Hindlimb muscle (tissue), 1 donor: ENCODE data around the gene HBZ. TPM values are rescaled to one million over a fixed set of nuclear protein-coding genes. Genes with fewer than 3 reads are reported as not detected.
"Not testable (repeated sequence)": the region's sequence is repeated elsewhere in the genome, so short reads cannot be mapped to it uniquely, and the experiment has no call there.

Experiments used
- DNase-seq: peaks from one replicate; pipeline ENCODE4 v3.0.0-alpha.2; 2013
- polyA plus RNA-seq: library from polyadenylated mRNA; unstranded; fragments of 120-200 nt; gene quantifications from one replicate; pipeline ENCODE4 v1.2.1, GENCODE V29; 2013; ENCODE audit not compliant: insufficient read length

The HBZ gene
- polyA plus RNA-seq, 1 donor: 1.9 TPM

GRCh38 chr16:165539-166374 lies 13.3 kb downstream of the HBZ start, which contains the start of gene HBM:
Gene HBM (plus strand): TSS chr16:165978. CDS start chr16:165998, 20 bp downstream.
- DNase-seq: no peak

- DNase-seq: no peak
Measured at GRCh38 chr16:166375-167121, 14.1 kb downstream of the HBZ start.

- no peak for DNase-seq
Measured at GRCh38 chr16:167122-167690, 14.8 kb downstream of the HBZ start.

GRCh38 chr16:168424-168823 lies 16.0 kb downstream of the HBZ start:
- DNase-seq: no peak

DNA sequence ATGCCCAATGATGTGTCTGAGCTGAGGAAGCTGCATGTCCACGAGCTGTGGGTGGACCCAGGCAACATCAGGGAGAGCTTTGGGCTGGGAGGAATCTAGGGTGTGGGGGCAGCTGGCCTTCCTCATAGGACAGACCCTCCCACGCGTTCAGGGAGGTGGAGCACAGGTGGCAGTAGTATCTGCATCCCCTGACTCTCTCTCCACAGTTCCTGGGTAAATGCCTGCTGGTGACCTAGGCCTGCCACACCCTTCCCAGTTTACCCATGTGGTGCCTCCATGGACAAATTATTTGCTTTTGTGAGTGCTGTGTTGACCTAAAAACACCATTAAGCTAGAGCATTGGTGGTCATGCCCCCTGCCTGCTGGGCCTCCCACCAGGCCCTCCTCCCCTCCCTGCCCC lies 16.6 kb downstream of the HBZ start:
- no peak for DNase-seq

- DNase-seq: not testable (repeated sequence)
Measured at GRCh38 chr16:170088-170507, 17.7 kb downstream of the HBZ start.

DNA sequence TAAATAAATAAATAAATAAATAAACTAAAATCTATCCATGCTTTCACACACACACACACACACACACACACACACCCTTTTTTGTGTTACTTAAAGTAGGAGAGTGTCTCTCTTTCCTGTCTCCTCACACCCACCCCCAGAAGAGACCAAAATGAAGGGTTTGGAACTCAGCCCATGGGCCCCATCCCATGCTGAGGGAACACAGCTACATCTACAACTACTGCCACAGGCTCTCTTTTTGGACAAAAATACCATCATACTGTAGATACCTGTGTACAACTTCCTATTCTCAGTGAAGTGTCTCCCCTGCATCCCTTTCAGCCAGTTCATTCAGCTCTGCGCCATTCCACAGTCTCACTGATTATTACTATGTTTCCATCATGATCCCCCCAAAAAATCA lies 18.3 kb downstream of the HBZ start:
- DNase-seq: no peak

- not testable (repeated sequence) for DNase-seq
Measured at GRCh38 chr16:172374-172941, 20.0 kb downstream of the HBZ start, which contains the start of gene HBA2. Gene HBA2 (plus strand): TSS chr16:172876. CDS start chr16:172913, 37 bp downstream.

DNA sequence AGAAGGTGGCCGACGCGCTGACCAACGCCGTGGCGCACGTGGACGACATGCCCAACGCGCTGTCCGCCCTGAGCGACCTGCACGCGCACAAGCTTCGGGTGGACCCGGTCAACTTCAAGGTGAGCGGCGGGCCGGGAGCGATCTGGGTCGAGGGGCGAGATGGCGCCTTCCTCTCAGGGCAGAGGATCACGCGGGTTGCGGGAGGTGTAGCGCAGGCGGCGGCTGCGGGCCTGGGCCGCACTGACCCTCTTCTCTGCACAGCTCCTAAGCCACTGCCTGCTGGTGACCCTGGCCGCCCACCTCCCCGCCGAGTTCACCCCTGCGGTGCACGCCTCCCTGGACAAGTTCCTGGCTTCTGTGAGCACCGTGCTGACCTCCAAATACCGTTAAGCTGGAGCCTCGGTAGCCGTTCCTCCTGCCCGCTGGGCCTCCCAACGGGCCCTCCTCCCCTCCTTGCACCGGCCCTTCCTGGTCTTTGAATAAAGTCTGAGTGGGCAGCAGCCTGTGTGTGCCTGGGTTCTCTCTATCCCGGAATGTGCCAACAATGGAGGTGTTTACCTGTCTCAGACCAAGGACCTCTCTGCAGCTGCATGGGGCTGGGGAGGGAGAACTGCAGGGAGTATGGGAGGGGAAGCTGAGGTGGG lies 20.9 kb downstream of the HBZ start:
- not testable (repeated sequence) for DNase-seq

DNA sequence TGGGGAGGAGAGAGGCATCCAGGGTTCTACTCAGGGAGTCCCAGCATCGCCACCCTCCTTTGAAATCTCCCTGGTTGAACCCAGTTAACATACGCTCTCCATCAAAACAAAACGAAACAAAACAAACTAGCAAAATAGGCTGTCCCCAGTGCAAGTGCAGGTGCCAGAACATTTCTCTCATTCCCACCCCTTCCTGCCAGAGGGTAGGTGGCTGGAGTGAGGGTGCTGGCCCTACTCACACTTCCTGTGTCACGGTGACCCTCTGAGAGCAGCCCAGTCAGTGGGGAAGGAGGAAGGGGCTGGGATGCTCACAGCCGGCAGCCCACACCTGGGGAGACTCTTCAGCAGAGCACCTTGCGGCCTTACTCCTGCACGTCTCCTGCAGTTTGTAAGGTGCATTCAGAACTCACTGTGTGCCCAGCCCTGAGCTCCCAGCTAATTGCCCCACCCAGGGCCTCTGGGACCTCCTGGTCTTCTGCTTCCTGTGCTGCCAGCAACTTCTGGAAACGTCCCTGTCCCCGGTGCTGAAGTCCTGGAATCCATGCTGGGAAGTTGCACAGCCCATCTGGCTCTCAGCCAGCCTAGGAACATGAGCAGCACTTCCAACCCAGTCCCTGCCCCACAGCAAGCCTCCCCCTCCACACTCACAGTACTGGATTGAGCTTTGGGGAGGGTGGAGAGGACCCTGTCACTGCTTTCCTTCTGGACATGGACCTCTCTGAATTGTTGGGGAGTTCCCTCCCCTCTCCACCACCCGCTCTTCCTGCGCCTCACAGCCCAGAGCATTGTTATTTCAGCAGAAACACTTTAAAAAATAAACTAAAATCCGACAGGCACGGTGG lies 21.7 kb downstream of the HBZ start:
- not testable (repeated sequence) for DNase-seq

GRCh38 chr16:175011-175949 lies 22.8 kb downstream of the HBZ start:
- DNase-seq: no peak

DNA sequence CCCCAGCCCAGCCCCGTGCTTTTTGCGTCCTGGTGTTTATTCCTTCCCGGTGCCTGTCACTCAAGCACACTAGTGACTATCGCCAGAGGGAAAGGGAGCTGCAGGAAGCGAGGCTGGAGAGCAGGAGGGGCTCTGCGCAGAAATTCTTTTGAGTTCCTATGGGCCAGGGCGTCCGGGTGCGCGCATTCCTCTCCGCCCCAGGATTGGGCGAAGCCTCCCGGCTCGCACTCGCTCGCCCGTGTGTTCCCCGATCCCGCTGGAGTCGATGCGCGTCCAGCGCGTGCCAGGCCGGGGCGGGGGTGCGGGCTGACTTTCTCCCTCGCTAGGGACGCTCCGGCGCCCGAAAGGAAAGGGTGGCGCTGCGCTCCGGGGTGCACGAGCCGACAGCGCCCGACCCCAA lies 23.6 kb downstream of the HBZ start:
- DNase-seq: not testable (repeated sequence)

- DNase-seq: not testable (repeated sequence)
Measured at GRCh38 chr16:176477-177382, 24.3 kb downstream of the HBZ start, which contains the start of gene HBA1. Gene HBA1 (plus strand): TSS chr16:176680. CDS start chr16:176717, 37 bp downstream.

- no peak for DNase-seq
Measured at GRCh38 chr16:177394-177822, 25.0 kb downstream of the HBZ start.

GRCh38 chr16:177981-178667 lies 25.7 kb downstream of the HBZ start:
- no peak for DNase-seq

DNA sequence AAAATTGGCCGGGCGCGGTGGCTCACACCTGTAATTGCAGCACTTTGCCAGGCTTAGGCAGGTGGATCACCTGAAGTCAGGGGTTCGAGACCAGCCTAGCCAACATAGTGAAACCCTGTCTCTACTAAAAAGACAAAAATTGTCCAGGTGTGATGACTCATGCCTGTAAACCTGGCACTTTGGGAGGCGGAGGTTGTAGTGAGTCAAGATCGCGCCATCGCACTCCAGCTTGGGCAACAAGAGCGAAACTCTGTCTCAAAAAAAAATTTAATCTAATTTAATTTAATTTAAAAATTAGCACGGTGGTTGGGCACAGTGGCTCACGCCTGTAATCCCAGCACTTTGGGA lies 26.2 kb downstream of the HBZ start:
- no peak for DNase-seq

GRCh38 chr16:179211-180092 lies 27.0 kb downstream of the HBZ start:
- DNase-seq: no peak
